ENCODE results near the gene ERN2.

Gene ERN2

DNA sequence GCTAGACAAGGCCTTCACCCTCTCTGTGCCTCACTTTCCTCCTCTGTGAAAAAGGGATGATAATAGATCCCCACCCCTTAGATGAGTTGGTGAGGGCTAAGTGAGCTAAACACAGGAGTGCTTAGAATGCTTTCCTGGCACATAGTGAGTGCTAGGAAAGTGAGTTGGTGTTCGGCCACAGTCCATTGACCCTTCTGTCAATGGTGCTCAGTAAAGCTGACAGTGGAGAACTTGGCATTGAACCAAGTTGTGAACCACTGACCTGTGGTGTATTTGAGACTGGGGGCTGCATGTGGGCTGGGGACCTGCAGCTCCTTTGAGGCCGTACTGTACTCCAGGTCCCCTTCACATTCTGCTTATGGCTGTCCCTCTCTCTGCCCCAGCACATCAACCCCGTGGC is 29.5 kb downstream of the ERN2 start:
- no peak for DNase-seq

DNA sequence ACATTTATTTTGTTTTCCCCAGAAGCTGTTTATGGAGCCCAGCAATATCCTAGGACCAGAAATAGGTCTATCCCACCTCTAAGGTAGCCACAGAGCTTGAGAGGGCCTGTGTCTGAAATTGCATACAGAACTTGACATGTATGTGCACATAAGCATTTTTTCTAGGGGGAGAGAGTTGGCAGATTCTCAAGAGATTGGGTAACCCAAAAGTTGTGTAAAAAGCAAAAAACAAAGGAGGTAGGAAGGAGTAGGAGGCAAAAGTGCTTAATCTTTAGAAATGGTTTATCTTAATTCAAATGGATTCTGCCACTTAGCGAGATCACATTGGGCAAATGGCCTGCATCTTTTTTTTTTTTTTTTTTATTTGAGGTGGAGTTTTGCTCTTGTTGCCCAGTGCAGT is 30.8 kb downstream of the ERN2 start:
- no peak for DNase-seq

DNA sequence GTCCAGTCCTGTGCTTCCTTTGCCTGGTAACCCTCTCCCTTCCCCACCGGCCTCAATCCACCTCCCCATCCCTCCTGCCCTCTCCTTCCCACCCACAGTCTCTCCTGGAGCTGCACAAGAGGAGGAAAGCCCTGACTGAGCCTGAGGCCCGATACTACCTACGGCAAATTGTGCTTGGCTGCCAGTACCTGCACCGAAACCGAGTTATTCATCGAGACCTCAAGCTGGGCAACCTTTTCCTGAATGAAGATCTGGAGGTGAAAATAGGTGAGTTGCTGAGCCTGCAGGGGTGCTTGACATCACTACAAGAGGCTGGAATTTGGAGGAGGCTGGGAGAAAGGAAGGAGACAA is 33.1 kb downstream of the ERN2 start:
- no peak for DNase-seq

DNA sequence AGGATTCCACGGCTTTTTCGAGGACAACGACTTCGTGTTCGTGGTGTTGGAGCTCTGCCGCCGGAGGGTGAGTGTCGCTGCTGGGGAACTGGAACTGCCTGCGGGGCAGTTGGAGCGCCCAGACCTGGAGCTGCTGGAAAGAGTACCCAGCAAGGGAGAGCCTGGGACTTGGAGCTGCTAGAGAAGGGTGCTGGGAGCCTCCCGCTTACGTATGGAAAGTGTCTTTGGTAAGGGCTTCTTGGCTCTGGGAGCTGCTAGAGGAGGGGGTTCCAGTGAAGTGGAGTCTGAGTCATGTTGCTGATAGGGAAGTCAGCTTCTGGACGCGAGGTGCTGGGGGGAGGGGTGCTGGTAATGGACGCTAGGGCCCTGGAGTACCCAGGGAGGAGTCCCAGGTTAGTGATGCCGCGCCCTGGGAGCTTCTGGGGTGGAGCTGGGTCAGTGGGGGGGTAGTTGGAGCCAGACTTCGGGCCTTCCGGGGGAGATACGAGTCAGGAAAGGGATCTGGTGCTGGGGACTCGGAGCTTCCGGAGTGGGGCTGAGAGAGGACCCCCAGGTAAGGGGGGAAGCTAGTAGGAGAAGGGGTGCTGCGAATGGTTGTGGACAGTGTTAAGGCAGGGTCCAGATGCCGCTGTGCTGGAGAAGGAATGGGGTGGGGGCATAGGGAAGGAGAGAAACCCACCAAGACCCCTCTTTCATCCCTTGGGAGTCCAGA is 33.6 kb downstream of the ERN2 start:
- DNase-seq: peak in 1 of 2 experiments; percentile 1

DNA sequence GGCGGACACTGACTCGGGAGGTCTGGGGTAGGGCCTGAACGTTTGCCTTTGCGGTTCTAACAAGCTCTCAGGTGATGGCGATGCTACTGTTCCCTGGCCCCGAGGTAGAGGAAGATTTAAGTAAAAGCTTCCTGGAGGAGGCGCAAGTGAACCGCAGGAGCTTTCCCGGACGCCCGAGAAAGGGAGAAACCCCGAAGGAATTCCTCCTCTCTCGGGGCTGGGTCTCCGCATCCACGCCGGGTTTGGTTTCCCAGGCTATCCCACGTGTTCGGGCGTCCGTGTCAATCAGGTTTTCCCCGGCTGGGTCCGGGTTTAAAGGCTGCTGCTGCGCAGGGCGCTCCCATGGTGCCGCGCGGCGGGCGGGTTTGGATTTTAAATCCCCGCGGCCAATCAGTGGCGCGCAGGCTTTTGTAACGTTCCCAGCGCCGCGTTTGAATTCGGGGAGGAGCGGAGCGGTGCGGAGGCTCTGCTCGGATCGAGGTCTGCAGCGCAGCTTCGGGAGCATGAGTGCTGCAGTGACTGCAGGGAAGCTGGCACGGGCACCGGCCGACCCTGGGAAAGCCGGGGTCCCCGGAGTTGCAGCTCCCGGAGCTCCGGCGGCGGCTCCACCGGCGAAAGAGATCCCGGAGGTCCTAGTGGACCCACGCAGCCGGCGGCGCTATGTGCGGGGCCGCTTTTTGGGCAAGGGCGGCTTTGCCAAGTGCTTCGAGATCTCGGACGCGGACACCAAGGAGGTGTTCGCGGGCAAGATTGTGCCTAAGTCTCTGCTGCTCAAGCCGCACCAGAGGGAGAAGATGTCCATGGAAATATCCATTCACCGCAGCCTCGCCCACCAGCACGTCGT is 34.4 kb downstream of the ERN2 start, which contains the start of gene PLK1:
Gene PLK1, plus strand, starts transcription at position 460 of the 844 bp plus-strand sequence. Its CDS starts 44 bp downstream, at position 504.
- peak; percentile 35 to 67 for DNase-seq

DNA sequence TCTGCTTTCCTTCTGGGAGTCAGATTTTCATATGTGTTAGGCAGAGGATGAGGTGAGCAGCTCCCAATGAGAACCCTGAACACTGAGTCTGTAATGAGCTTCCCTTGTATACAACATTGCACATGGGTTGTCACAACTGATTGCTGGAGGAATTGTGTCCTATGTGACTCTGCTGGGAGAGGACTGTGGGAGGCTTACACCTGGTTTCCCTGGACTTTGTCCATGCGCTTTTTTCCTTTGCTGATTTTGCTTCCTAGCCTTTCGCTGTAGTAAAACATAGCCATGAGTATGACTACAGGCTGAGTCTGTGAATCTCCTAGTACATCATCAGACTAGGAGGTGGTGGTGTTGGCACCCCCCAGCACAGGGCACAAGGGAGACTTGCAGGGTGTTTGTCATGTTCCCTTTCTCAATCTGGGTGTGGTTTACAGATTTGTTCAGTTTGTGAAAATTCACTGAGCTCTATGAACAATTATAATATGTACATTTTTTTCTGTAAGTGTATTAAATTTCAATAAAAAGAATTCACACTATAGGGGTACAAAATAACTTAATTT is 36.0 kb downstream of the ERN2 start:
- no peak for DNase-seq

DNA sequence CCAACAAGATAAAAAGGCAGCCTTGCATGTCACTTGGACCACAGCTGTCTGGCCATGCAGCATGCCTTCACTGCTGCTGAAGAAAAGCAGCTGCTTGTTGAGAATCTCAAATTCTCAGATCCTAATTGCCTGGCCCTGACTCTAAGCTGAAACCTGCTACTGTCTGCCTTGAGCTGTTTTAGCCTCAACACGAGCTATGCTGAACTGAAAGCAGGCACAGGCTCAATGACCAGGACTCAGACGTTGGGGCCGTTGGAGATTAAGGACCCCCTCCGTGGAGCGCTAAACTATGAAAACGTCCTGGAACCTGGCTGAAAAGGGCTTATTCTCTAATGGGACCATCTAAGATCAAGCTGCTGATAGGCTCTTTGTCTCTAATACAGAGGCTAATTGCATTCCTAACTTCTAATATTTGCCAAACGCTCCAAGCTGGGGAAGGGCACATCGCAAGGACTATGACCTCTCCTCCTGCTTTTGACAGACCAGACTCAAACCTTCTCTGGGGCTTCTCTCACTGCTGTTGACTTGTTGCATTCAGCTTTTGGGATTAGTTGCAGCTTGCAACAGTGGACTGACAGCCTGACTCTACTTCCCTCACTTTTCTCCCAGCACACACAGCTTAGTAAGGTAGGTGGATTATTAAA is 38.9 kb downstream of the ERN2 start:
- no peak for DNase-seq

DNA sequence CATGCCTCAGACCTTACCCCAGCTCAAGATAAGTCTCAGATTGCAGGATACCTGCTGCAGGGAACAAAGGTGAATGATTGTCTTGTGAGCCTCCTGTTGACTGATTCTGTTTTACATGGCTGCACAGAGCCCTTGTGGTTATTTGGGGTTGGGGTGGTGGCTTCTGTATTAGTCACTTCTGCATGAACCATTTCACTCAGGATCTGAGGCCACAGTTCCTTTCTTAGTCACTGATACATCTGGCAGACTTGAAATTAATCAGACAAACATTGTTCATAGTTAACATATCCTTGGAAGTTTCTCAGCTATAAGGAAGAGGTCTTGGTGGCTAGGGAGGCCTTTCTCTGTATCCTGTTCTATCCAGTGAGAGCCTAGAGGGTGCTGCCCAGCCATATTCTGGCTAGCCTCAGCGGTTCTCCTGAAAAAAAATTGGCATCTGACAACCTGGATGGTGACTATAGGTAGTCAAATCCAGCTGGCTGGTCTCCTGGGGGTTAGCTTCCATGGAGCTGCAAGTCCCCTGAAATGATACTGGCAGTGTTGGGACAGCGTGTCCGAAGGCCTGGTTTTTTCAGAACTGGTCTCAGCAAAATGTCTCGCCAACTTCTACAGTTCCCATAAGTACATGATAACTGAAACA is 42.8 kb downstream of the ERN2 start:
- DNase-seq: no peak

DNA sequence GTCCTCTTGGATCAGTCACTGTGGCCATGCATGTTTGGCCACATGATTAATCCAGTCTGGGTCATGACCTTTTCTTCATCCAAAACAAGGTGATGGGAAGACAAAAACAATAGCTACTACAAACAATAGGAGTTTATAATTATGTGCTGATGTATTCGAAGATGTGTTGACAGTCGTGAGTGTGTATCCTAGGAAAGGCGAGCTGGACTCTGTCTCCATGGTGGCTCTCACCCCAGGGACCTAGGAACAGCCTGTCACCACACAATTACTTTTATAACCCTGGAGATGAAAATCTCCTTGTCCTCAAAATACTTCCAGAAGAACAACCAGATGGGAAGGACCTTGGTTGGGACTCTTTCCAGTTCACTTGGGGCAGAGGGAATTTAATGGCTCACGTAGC is 44.1 kb downstream of the ERN2 start:
- DNase-seq: no peak

DNA sequence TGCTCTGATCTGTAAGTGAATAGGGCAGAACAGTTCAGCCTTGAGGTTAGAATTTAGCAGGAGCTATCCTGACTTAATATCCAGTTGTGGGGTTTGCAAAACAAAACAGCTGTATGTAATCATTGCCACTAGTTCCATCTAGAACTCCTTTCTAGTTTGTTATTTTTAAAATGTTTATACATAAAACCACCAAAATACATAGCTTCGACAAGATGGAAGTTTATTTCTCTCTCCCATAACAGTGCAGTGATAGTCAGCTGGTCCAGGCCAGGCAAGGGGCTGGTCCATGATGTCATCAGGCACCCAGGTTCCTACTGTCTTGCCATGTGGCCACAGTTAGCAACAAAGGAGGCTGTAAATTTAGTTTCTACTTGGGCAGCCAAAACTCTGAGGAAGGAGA is 44.8 kb downstream of the ERN2 start:
- DNase-seq: no peak

DNA sequence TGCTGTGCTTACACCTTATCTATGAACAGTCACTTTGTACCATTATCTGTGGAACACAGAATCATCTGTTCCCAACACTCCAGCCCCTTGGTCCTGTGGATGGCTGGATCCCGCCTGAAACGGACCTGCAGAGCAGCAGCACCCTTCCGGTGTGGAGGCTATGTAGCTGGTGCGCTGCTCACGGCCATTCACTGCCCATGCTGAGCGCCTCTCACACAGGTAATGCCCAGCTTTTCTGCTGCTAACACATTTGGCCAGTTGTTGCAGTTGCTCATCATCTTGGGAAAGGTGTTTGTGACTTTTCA is 45.7 kb downstream of the ERN2 start:
- DNase-seq: no peak

DNA sequence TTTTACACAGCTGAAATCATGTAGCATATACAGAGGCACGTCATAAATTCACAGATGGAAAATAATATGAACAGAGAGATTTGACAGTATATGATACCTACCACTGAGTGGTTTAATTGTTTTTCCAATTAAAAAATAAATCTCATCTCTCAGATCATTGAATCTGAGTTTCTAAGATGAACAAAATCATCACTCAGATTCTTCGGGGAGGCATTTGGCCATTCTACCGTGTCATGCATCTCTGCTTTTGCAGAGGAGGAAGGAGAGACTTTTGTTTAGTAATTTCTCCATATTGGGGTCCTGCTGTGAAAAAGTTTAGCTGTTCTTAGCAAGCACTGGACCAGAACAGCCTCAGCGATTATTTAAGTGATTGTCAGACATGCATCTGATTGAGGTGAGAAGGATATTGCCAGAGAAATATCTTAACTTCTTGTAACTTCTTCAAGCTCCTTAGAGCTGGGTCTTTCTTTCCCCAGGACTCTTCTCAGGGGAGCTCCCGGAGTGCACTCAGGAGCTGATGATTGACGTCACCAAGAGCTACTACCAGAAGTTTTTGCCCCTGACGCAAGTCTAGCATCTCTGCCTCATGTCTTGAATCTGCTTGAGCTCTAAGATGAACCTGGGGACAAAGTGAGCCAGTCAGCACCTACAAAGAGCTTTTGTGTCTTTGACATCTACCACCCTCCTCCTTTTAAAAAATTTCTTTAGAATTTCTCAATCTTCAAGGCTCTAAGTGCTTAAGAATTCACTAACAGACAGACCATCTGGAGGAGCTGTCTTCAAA is 46.3 kb downstream of the ERN2 start:
- DNase-seq: no peak

DNA sequence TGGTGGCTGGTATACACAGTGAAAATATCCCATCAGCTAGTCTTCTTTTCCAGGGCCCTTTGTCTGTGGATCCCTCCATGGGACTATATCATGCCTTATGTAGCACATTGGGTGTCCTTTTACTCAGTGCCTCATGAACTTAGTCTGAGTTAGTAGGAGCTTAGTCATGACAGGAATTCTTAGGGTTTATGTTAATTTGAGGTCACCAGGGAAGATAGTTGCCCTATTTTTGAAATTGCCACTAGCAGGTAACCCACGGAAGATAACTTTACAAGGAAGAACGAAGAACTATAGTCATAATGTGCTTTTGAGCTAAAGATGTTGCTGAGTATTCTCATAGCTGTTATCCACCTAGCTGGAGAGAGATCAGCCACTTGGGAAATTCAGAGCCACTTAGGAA is 49.1 kb downstream of the ERN2 start:
- no peak for DNase-seq

DNA sequence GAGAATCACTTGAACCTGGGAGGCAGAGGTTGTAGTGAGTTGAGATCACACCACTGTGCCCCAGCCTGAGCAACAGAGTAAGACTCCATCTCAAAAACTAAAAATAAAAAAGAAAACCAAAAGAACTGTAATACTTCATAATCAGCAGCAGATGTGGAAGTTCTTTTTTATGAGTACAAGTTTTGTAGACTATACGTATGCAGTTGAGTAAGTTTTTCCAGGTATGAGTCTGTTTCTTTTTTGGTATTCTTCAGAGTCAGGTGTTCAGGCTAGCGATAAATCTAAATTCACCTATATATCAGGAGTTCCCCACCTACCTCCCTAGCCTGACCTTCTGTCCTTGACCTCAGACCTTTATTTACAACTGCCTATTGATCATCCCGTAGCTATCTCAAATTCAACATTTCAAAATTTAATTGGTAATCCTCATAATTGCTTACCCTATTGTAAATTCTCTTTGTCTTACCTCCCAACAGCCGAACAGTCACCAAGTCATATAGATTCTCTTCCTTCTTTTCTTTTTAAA is 61.0 kb downstream of the ERN2 start:
- no peak for DNase-seq

DNA sequence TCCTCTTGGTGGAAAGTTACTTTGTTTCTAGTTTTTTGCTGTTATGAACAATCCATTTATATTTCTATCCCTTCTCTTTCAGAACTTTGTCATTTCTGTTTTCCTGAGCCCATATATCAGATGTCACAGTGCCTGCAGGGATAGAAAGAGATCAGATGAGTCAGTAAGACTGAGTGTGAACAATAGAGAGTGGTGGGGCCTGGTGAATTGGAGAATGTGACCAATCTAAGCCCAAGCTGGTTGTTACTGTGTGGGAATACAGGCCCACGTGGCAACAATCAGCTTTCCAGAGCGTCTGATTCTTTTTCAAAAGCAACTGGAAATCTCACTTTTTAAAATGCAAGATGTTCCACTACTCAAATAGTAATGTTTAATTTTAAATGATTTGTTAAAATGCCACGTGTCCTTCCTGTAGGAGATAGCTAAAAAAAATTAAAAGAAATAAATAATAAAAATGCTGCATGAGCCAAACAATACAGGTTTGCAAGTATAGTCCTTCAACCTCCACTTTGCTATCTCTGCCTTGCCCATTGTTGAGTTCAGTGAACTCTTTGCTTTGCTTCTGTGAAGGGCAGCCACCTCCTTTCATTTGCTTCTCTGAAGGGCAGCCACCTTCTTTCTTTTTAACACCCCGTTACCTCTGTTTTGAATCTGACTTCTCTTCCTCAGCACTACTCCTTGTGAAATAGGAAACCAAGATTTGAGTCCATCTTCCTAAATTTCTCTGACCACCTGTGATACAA is 62.2 kb downstream of the ERN2 start:
- DNase-seq: no peak

DNA sequence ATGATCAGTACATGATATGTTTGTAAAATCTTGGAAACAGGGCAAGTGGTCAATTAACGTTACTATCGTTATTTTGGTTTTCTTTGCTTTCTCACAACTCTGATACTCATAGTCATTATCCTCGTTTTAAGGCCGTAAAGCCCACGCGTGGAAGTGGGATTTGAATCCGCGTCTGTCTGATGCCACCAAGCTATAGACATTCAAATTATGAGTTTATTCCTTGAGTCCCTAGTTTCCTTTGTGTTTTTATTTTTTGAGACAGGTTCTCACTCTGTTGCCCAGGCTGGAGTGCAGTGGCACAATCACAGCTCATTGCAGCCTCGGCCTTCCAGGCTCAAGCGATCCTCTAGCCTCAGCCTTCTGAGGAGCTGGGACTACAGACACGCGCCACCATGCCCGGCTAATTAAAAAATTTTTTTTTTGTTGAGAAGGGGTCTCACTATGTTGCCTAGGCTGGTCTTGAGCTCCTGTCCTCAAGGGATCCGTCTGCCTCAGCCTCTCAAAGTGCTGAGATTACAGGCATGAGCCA is 70.7 kb downstream of the ERN2 start:
- DNase-seq: no peak

DNA sequence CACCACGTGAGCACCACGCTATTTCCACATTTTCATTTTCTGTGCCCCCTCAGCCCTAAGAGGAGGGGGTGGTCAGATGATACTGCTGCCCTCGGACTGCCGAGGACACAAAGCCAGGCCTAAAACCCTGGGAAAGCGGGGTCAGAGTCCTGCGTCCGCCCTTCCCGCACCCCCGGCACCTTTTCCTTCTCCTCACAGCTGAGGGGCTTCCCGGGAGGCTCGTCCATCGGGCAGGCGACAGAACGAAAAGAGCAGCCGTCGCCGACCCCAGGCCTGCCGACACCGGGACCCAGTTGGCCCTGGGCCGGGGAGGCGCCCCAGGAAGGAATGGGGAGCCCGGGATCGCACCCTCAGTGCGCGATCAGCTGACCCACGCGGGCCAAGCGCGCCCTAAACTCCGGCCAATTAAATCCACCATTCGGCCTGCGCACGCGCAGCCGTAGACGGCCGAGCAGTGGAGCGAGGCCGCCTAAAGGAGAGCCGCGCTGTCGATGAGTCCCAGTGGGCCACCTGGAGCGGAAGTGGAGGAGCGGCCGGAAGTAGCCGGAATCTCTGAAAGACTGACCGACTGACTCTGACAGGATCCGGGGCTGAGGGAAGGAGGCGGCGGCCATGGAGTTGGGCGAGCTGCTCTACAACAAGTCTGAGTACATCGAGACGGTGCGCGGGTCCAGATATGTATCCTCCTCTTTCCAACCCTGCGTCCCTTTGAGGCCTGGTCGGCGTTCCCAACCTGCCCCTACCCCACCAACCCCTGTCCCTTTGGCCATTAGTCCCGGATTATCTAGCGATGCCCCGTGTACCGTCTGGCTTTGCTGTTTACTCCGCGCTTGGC is 71.9 kb downstream of the ERN2 start, which contains the start of the genes DCTN5 and PALB2:
Gene DCTN5, plus strand, starts transcription at position 536 of the 835 bp plus-strand sequence. Its CDS starts 77 bp downstream, at position 613.
Gene PALB2, minus strand, starts transcription at position 380 of the 835 bp plus-strand sequence. Its CDS starts 153 bp downstream, at position 227.
- peak; percentile 65 to 81 for DNase-seq

DNA sequence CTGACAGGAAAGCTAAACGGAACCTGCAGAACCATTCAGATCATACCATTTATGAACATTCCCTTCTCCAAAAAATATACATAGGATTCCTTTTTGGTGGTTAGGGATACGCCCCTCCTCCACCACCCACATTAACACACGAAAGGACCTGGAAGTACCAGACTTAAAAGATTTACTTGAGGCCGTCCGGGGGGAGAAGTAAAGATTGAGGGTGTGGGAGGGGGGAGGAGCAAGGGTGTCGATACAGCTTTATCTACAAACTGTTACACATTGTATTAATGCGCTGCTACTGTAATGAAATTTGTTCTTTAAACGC is 72.4 kb downstream of the ERN2 start:
- no peak for DNase-seq
